Small intestine (tissue), 7 donors: Measurements from ENCODE around the gene TIMM10. TPM values are rescaled to one million over a fixed set of nuclear protein-coding genes. Genes with fewer than 3 reads are reported as not detected.

Source experiments
- DNase-seq, 2 donors: peaks; one replicate each; pipeline versions ENCODE4 v3.0.0 to v3.0.0-alpha.2; 2013
- FAIRE-seq: peaks from 2 replicates; lab custom pipeline; 2012; peaks lifted over from hg19 to GRCh38; lab: Jason Lieb, UNC
- H3K27ac ChIP-seq, 3 donors: one replicate each; pipeline ENCODE4 v1.5.1; 2013; ENCODE audit warnings: low read length in 2 of 3, mild to moderate bottlenecking in 2 of 3, control low read depth in 1 of 3, inconsistent platforms in 1 of 3, low read depth in 1 of 3, moderate library complexity in 1 of 3
- H3K27me3 ChIP-seq, 3 donors: one replicate each; pipeline ENCODE4 v1.6.1; 2013; ENCODE audit warnings: low read length in 3 of 3, inconsistent platforms in 1 of 3; ENCODE audit not compliant: control insufficient read depth in 3 of 3, insufficient read depth in 3 of 3
- H3K36me3 ChIP-seq, 3 donors: one replicate each; pipeline ENCODE4 v1.6.1; 2013; ENCODE audit warnings: low read length in 3 of 3, inconsistent platforms in 1 of 3, low read depth in 1 of 3, mild to moderate bottlenecking in 1 of 3, moderate library complexity in 1 of 3; ENCODE audit not compliant: control insufficient read depth in 3 of 3, insufficient read depth in 2 of 3
- H3K4me1 ChIP-seq, 3 donors: one replicate each; pipeline ENCODE4 v1.6.1; 2013; ENCODE audit warnings: low read length in 2 of 3, inconsistent platforms in 1 of 3, low read depth in 1 of 3, mild to moderate bottlenecking in 1 of 3, moderate library complexity in 1 of 3; ENCODE audit not compliant: control insufficient read depth in 3 of 3, insufficient read depth in 2 of 3
- H3K4me3 ChIP-seq, 3 donors: one replicate each; pipeline ENCODE4 v1.5.1; 2013; ENCODE audit warnings: low read length in 3 of 3, control low read depth in 1 of 3, inconsistent platforms in 1 of 3, low read depth in 1 of 3, mild to moderate bottlenecking in 1 of 3, moderate library complexity in 1 of 3
- H3K9me3 ChIP-seq, 2 donors: one replicate each; pipeline ENCODE4 v1.6.1; 2013; ENCODE audit warnings: low read depth in 1 of 2, low read length in 1 of 2; ENCODE audit not compliant: control insufficient read depth in 2 of 2, insufficient read depth in 1 of 2
- WGBS, 3 donors: extraction: QIAGEN DNeasy Blood & Tissue Kit; methylation state at CpG; one replicate each; pipeline ENCODE4 v1.1.7; 2013; 5-methylcytosine and 5-hydroxymethylcytosine counted together
- polyA plus RNA-seq, 4 donors: library from polyadenylated mRNA; stranded (reverse) in 3 of 4; unstranded in 1 of 4; fragments of 200-250 nt in 3 of 4; fragments of 120-200 nt in 1 of 4; gene quantifications; one replicate each; pipeline versions ENCODE4 v1.2.1 to v1.2.3, GENCODE V29; 2013
- donor health status: healthy with polysubstance abuse.
- donor health status: control.
- donor health status: control.
- donor health status: Bipolar disorder and iron deficiency.
- donor health status: healthy.

Gene TIMM10
- polyA plus RNA-seq, 4 donors, result 26.0 to 84.8 (median 60.7) TPM

GRCh38 chr11:57499983-57500461 is 30.5 kb downstream of the TIMM10 start:
- Histone ChIP-seq H3K9me3 (no peaks in the 10 kb centered on the region), H3K4me1 (peaks cover 0 to 46% (median 3%) of the 10 kb centered on the region in 3 donors), H3K27ac (peak overlapping the region in 2 of 3 donors; percentile 36 to 78), H3K36me3 (peaks cover 0 to 28% (median 0%) of the 10 kb centered on the region in 3 donors), H3K27me3 (no peaks in the 10 kb centered on the region), H3K4me3 (peak overlapping the region in 1 of 3 donors; percentile 36)
- DNase-seq (no peak), FAIRE-seq (no peak)
- 45 to 49% (median 48%) methylated on average over 12 of the region's 12 CpGs for WGBS, 3 donors

GRCh38 chr11:57499413-57499982 is 31.1 kb downstream of the TIMM10 start:
- Histone ChIP-seq H3K36me3 (peaks cover 0 to 29% (median 0%) of the 10 kb centered on the region in 3 donors), H3K4me3 (peak overlapping the region in 1 of 3 donors; percentile 36), H3K27ac (peak overlapping the region; percentile 37 to 78 (median 64)), H3K4me1 (peaks cover 0 to 46% (median 3%) of the 10 kb centered on the region in 3 donors), H3K9me3 (no peaks in the 10 kb centered on the region), H3K27me3 (no peaks in the 10 kb centered on the region)
- no peak for FAIRE-seq
- DNase-seq, result peak; percentile 95 to 97
- WGBS, 3 donors, result 10 to 21% (median 16%) methylated on average over 34 to 35 of the region's 35 CpGs

- DNase-seq (peak; percentile 24 to 46), FAIRE-seq (no peak)
- no peak overlapping the region for H3K4me3 ChIP-seq
- peaks cover 0 to 50% (median 3%) of the 10 kb centered on the region in 3 donors for H3K4me1 ChIP-seq
- peak overlapping the region in 1 of 3 donors; percentile 79 for H3K27ac ChIP-seq
- H3K36me3 ChIP-seq, result peaks cover 0 to 36% (median 0%) of the 10 kb centered on the region in 3 donors
- H3K9me3 ChIP-seq, result no peaks in the 10 kb centered on the region
- H3K27me3 ChIP-seq, result no peaks in the 10 kb centered on the region
- WGBS, 3 donors, result 32 to 74% (median 46%) methylated on average over 6 of the region's 6 CpGs
Observed at GRCh38 chr11:57498540-57498939, 32.0 kb downstream of the TIMM10 start.

- 32 to 75% (median 50%) methylated on average over 15 of the region's 15 CpGs for WGBS, 3 donors
- Histone ChIP-seq H3K27ac (peak overlapping the region in 1 of 3 donors; percentile 79), H3K27me3 (no peaks in the 10 kb centered on the region), H3K9me3 (no peaks in the 10 kb centered on the region), H3K4me1 (peaks cover 0 to 49% (median 0%) of the 10 kb centered on the region in 3 donors), H3K36me3 (peaks cover 0 to 39% (median 0%) of the 10 kb centered on the region in 3 donors), H3K4me3 (no peak overlapping the region)
- no peak for FAIRE-seq
- DNase-seq, result peak; percentile 62 to 85
Observed at GRCh38 chr11:57497303-57498247, 33.0 kb downstream of the TIMM10 start.

- peaks cover 0 to 49% (median 0%) of the 10 kb centered on the region in 3 donors for H3K4me1 ChIP-seq
- DNase-seq (no peak), FAIRE-seq (no peak)
- H3K27me3 ChIP-seq, result no peaks in the 10 kb centered on the region
- H3K36me3 ChIP-seq, result peaks cover 0 to 44% (median 0%) of the 10 kb centered on the region in 3 donors
- whole genome bisulfite sequencing, 3 donors, result 77 to 86% (median 82%) methylated on average over 9 of the region's 9 CpGs
- peak overlapping the region in 1 of 3 donors; percentile 79 for H3K27ac ChIP-seq
- H3K9me3 ChIP-seq, result no peaks in the 10 kb centered on the region
- no peak overlapping the region for H3K4me3 ChIP-seq
Observed at GRCh38 chr11:57496109-57496820, 34.3 kb downstream of the TIMM10 start.

- Histone ChIP-seq H3K36me3 (peaks cover 0 to 54% (median 0%) of the 10 kb centered on the region in 3 donors), H3K4me3 (no peak overlapping the region), H3K27me3 (no peaks in the 10 kb centered on the region), H3K9me3 (no peaks in the 10 kb centered on the region), H3K4me1 (peaks cover 0 to 32% (median 0%) of the 10 kb centered on the region in 3 donors), H3K27ac (peak overlapping the region in 1 of 3 donors; percentile 4)
- 65 to 77% (median 74%) methylated on average over 15 of the region's 15 CpGs for WGBS, 3 donors
- DNase-seq, result peak; percentile 60 to 85
- FAIRE-seq, result no peak
Observed at GRCh38 chr11:57493507-57494503, 36.7 kb downstream of the TIMM10 start.

GRCh38 chr11:57491371-57492061 is 39.0 kb downstream of the TIMM10 start:
- peak; percentile 46 to 54 for DNase-seq
- no peak overlapping the region for H3K4me3 ChIP-seq
- WGBS, 3 donors, result 85 to 87% (median 86%) methylated on average over 11 of the region's 11 CpGs
- peaks cover 0 to 10% (median 0%) of the 10 kb centered on the region in 3 donors for H3K4me1 ChIP-seq
- no peaks in the 10 kb centered on the region for H3K27me3 ChIP-seq
- H3K9me3 ChIP-seq, result no peaks in the 10 kb centered on the region
- peaks cover 0 to 67% (median 0%) of the 10 kb centered on the region in 3 donors for H3K36me3 ChIP-seq
- no peak for FAIRE-seq
- H3K27ac ChIP-seq, result no peak overlapping the region
